Measurements from ENCODE around the gene POLA2. TPM values are rescaled to one million over a fixed set of nuclear protein-coding genes. Genes with fewer than 3 reads are reported as not detected.

The POLA2 gene
- total RNA-seq, 1 experiment from 2014 or later = 37.7 TPM

DNA sequence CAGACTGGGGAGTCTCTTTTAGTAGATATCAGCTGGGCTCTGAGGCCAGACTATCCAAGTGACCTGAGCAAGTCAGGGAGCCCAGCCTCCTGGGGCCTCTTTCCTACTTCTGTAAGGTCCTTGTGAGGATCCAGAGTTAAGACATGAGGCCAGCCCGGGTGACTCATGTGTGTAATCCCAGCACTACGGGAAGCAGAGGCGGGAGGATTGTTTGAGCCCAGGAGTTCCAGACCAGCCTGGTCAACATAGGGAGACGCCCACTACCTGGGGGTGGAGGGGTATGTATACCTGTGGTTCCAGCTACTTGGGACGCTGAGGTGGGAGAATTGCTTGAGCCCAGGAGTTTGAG, 36.9 kb upstream of the POLA2 start:
- peak; percentile 55 for DNase-seq
- Histone ChIP-seq H3K27me3 (ENCODE audit: insufficient read depth, low read length) (no peaks in the 10 kb centered on the region), H3K23ac (ENCODE audit: insufficient read length, low read depth, low read length) (no peak overlapping the region), H3K9ac (ENCODE audit: extremely low read depth, insufficient read length, low read length) (no peak overlapping the region), H4K8ac (replicated peaks; ENCODE audit: insufficient read length, low read depth, low read length) (no peak overlapping the region), H4K5ac (ENCODE audit: insufficient read length, low read depth, low read length) (no peak overlapping the region), H2BK15ac (ENCODE audit: low read depth, low read length) (no peak overlapping the region), H3K23me2 (ENCODE audit: insufficient read length, low read depth, low read length, poor library complexity, severe bottlenecking) (peaks cover 6% of the 10 kb centered on the region), H2BK20ac (ENCODE audit: low read depth, low read length, poor library complexity, severe bottlenecking) (no peak overlapping the region), H2AFZ (ENCODE audit: low read length) (no peak overlapping the region), H2AK5ac (ENCODE audit: insufficient read length, low read length) (no peak overlapping the region), H2BK12ac (ENCODE audit: insufficient read length, low read depth, low read length) (no peak overlapping the region), H3K4ac (ENCODE audit: low read depth, low read length) (no peak overlapping the region), H2BK5ac (ENCODE audit: insufficient read length, low read length) (no peak overlapping the region), H3K79me1 (ENCODE audit: insufficient read depth, low read depth, low read length, poor library complexity, severe bottlenecking) (no peaks in the 10 kb centered on the region), H3T11ph (ENCODE audit: low read length) (no peak overlapping the region), H3K4me1 (ENCODE audit: insufficient read depth, low read length) (no peaks in the 10 kb centered on the region; the same call in 1 of the 2 replicates), H3K27ac (ENCODE audit: insufficient read length, low read depth, low read length) (no peak overlapping the region), H3K9me3 (ENCODE audit: control insufficient read depth, low read depth, low read length) (no peaks in the 10 kb centered on the region), H3K14ac (ENCODE audit: insufficient read depth, low read length) (no peak overlapping the region), H3K56ac (ENCODE audit: insufficient read length, low read depth, low read length) (no peak overlapping the region), H3K79me2 (ENCODE audit: insufficient read depth, low read length) (no peaks in the 10 kb centered on the region), H4K91ac (ENCODE audit: insufficient read length, low read depth, low read length) (no peak overlapping the region), H3K18ac (ENCODE audit: insufficient read length, low read depth, low read length) (no peak overlapping the region), H2BK120ac (ENCODE audit: low read depth, low read length, poor library complexity, severe bottlenecking) (no peak overlapping the region), H4K20me1 (ENCODE audit: control insufficient read depth, insufficient read depth, insufficient read length) (no peaks in the 10 kb centered on the region), H3K4me2 (ENCODE audit: insufficient read depth, insufficient read length, low read length) (peak overlapping the region; percentile 47)
- peaks cover under 1 to 1% of the 10 kb centered on the region in 2 experiments; a peak in 3 of 5 replicates for H3K9me3 Mint-ChIP-seq
- TF ChIP-seq, protein P1, sequence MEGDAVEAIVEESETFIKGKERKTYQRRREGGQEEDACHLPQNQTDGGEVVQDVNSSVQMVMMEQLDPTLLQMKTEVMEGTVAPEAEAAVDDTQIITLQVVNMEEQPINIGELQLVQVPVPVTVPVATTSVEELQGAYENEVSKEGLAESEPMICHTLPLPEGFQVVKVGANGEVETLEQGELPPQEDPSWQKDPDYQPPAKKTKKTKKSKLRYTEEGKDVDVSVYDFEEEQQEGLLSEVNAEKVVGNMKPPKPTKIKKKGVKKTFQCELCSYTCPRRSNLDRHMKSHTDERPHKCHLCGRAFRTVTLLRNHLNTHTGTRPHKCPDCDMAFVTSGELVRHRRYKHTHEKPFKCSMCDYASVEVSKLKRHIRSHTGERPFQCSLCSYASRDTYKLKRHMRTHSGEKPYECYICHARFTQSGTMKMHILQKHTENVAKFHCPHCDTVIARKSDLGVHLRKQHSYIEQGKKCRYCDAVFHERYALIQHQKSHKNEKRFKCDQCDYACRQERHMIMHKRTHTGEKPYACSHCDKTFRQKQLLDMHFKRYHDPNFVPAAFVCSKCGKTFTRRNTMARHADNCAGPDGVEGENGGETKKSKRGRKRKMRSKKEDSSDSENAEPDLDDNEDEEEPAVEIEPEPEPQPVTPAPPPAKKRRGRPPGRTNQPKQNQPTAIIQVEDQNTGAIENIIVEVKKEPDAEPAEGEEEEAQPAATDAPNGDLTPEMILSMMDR (conservative IDR thresholded peaks at IDR 0.05) = no peak
- peaks cover 3% of the 10 kb centered on the region; the same call in 1 of the 2 replicates for H3K27me3 Mint-ChIP-seq (ENCODE audit: low read depth)
- peaks cover 15 to 23% (median 20%) of the 10 kb centered on the region in 3 experiments; a peak in 6 of 7 replicates for H3K36me3 Mint-ChIP-seq (ENCODE audit: insufficient read depth in 1 of 3, low read depth in 3 of 3)
- H3K4me1 Mint-ChIP-seq = peaks cover 13 to 17% of the 10 kb centered on the region in 2 experiments
- no CpG with 5 or more reads among the region's 5 CpGs for WGBS (ENCODE audit: extremely low coverage, insufficient read length, low lambda C conversion rate)
- H3K4me3 Mint-ChIP-seq = peak overlapping the region; percentile 64 to 80; a peak in 4 of 5 replicates
- peak overlapping the region; percentile 63 to 95 (median 91); a peak in 4 of 7 replicates for H3K27ac Mint-ChIP-seq

Measured in H9 (cell line).